Testis (tissue), 2 donors: ENCODE data around the gene SMARCC2.

Experiments used
- CTCF ChIP-seq, 3 experiments: fragments of 450-650 bp in 2 of 3; fragments of 200-600 bp in 1 of 3; sonication (generic) in 1 of 3; IDR thresholded peaks; one replicate each; pipeline ENCODE4 v1.5.1; 2016 to 2019; ENCODE audit warnings: antibody characterized with exemption in 3 of 3, mild to moderate bottlenecking in 2 of 3, moderate library complexity in 1 of 3
- POLR2A ChIP-seq: fragments of 450-650 bp; IDR thresholded peaks from one replicate; pipeline ENCODE4 v1.6.1; 2017; ENCODE audit warnings: antibody characterized with exemption, mild to moderate bottlenecking, moderate library complexity

GRCh38 chr12:56231184-56231582 lies 41.9 kb upstream of the SMARCC2 start:
- TF ChIP-seq CTCF (IDR thresholded peaks at IDR 0.05) (no peak), POLR2A (no peak)
